Nephron (organoid): ENCODE data around the gene RAB35.
A peak's percentile ranks its signal among the peaks of the same experiment; 100 is the strongest.

Source experiments
- H3K27ac Mint-ChIP-seq, 3 experiments: 2 replicates each; pipeline ENCODE4 v1.8.0; 2020; ENCODE audit warnings: mixed read lengths in 3 of 3, mild to moderate bottlenecking in 2 of 3, moderate library complexity in 1 of 3
- H3K27me3 Mint-ChIP-seq: 2 replicates; pipeline ENCODE4 v1.8.0; 2021; ENCODE audit warnings: low read depth, mild to moderate bottlenecking, moderate library complexity, mixed read lengths
- H3K36me3 Mint-ChIP-seq: 2 replicates; pipeline ENCODE4 v1.8.0; 2020; ENCODE audit warnings: low read depth, mixed read lengths
- H3K4me1 Mint-ChIP-seq: 2 replicates; pipeline ENCODE4 v1.8.0; 2020; ENCODE audit warnings: mixed read lengths
- H3K4me3 Mint-ChIP-seq, 3 experiments: 2 replicates each; pipeline ENCODE4 v1.8.0; 2020; ENCODE audit warnings: mild to moderate bottlenecking in 3 of 3, mixed read lengths in 3 of 3, moderate library complexity in 2 of 3
- H3K9me3 Mint-ChIP-seq: 2 replicates; pipeline ENCODE4 v1.8.0; 2020; ENCODE audit warnings: mixed read lengths
- CTCF ChIP-seq, 3 experiments: fragments of 200-600 bp; sonication (generic); IDR thresholded peaks; one replicate each; pipeline ENCODE4 v1.5.0; 2021; ENCODE audit warnings: antibody characterized with exemption in 3 of 3; ENCODE audit not compliant: unreplicated experiment in 3 of 3

Gene RAB35

GRCh38 chr12:120101617-120102016 lies 14.9 kb downstream of the RAB35 start:
- no peaks in the 10 kb centered on the region for H3K9me3 Mint-ChIP-seq
- H3K36me3 Mint-ChIP-seq: peaks cover 32% of the 10 kb centered on the region
- no peak for TF ChIP-seq CTCF (IDR thresholded peaks at IDR 0.05; ENCODE audit: unreplicated experiment in 3 of 3)
- H3K4me1 Mint-ChIP-seq: peaks cover 23% of the 10 kb centered on the region
- peak overlapping the region; percentile 18 to 75 (median 68) for H3K27ac Mint-ChIP-seq
- H3K27me3 Mint-ChIP-seq: no peaks in the 10 kb centered on the region
- no peak overlapping the region for H3K4me3 Mint-ChIP-seq

GRCh38 chr12:120101182-120101581 lies 15.4 kb downstream of the RAB35 start:
- no peak for TF ChIP-seq CTCF (IDR thresholded peaks at IDR 0.05; ENCODE audit: unreplicated experiment in 3 of 3)
- H3K9me3 Mint-ChIP-seq: no peaks in the 10 kb centered on the region
- H3K36me3 Mint-ChIP-seq: peaks cover 29% of the 10 kb centered on the region
- H3K27ac Mint-ChIP-seq: peak overlapping the region; percentile 18 to 75 (median 68)
- no peaks in the 10 kb centered on the region for H3K27me3 Mint-ChIP-seq
- H3K4me3 Mint-ChIP-seq: no peak overlapping the region
- peaks cover 23% of the 10 kb centered on the region for H3K4me1 Mint-ChIP-seq

- H3K4me1 Mint-ChIP-seq: peaks cover 23% of the 10 kb centered on the region
- H3K9me3 Mint-ChIP-seq: no peaks in the 10 kb centered on the region
- TF ChIP-seq CTCF (IDR thresholded peaks at IDR 0.05; ENCODE audit: unreplicated experiment in 3 of 3): no peak
- no peak overlapping the region for H3K4me3 Mint-ChIP-seq
- peak overlapping the region in 1 of 3 experiments; percentile 68 for H3K27ac Mint-ChIP-seq
- peaks cover 25% of the 10 kb centered on the region for H3K36me3 Mint-ChIP-seq
- H3K27me3 Mint-ChIP-seq: no peaks in the 10 kb centered on the region
Observed at GRCh38 chr12:120100630-120101029, 15.9 kb downstream of the RAB35 start.

- Mint-ChIP-seq H3K4me1 (peaks cover 25% of the 10 kb centered on the region), H3K4me3 (no peak overlapping the region), H3K36me3 (peaks cover 18% of the 10 kb centered on the region), H3K27me3 (no peaks in the 10 kb centered on the region), H3K9me3 (no peaks in the 10 kb centered on the region), H3K27ac (no peak overlapping the region)
- no peak for TF ChIP-seq CTCF (IDR thresholded peaks at IDR 0.05; ENCODE audit: unreplicated experiment in 3 of 3)
Observed at GRCh38 chr12:120099738-120100137, 16.8 kb downstream of the RAB35 start.

- Mint-ChIP-seq H3K36me3 (peaks cover 13% of the 10 kb centered on the region), H3K4me1 (peaks cover 31% of the 10 kb centered on the region), H3K4me3 (no peak overlapping the region), H3K9me3 (no peaks in the 10 kb centered on the region), H3K27me3 (no peaks in the 10 kb centered on the region), H3K27ac (no peak overlapping the region)
- no peak for TF ChIP-seq CTCF (IDR thresholded peaks at IDR 0.05; ENCODE audit: unreplicated experiment in 3 of 3)
Observed at GRCh38 chr12:120098756-120099470, 17.6 kb downstream of the RAB35 start.

- Mint-ChIP-seq H3K4me1 (peaks cover 39% of the 10 kb centered on the region), H3K27ac (no peak overlapping the region), H3K9me3 (no peaks in the 10 kb centered on the region), H3K4me3 (no peak overlapping the region), H3K36me3 (peaks cover 7% of the 10 kb centered on the region), H3K27me3 (no peaks in the 10 kb centered on the region)
- TF ChIP-seq CTCF (IDR thresholded peaks at IDR 0.05; ENCODE audit: unreplicated experiment in 3 of 3): no peak
Observed at GRCh38 chr12:120096671-120097202, 19.8 kb downstream of the RAB35 start.
